ENCODE measurements around the gene TCAP. TPM values are rescaled to one million over a fixed set of nuclear protein-coding genes. Genes with fewer than 3 reads are reported as not detected.

The TCAP gene
- total and polyA plus RNA-seq, 2 experiments from 2014 or later, result 79.1 to 105 TPM

- peak; percentile 63 to 88 for DNase-seq (ENCODE audit: low read depth in 1 of 2, low spot score in 1 of 2)
- TF ChIP-seq, protein P1, sequence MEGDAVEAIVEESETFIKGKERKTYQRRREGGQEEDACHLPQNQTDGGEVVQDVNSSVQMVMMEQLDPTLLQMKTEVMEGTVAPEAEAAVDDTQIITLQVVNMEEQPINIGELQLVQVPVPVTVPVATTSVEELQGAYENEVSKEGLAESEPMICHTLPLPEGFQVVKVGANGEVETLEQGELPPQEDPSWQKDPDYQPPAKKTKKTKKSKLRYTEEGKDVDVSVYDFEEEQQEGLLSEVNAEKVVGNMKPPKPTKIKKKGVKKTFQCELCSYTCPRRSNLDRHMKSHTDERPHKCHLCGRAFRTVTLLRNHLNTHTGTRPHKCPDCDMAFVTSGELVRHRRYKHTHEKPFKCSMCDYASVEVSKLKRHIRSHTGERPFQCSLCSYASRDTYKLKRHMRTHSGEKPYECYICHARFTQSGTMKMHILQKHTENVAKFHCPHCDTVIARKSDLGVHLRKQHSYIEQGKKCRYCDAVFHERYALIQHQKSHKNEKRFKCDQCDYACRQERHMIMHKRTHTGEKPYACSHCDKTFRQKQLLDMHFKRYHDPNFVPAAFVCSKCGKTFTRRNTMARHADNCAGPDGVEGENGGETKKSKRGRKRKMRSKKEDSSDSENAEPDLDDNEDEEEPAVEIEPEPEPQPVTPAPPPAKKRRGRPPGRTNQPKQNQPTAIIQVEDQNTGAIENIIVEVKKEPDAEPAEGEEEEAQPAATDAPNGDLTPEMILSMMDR (IDR thresholded peaks at IDR 0.05; ENCODE audit: low read depth, low read length), result peak; percentile 70
- Histone ChIP-seq H3K36me3 (no peaks in the 10 kb centered on the region), H3K4me3 (peak within 1 kb of the TSS; percentile 36), H3K27ac (peak within 1 kb of the TSS; percentile 86), H3K4me1 (ENCODE audit: low read depth) (peaks cover 47% of the 10 kb centered on the region), H3K9me3 (ENCODE audit: low read depth) (no peaks in the 10 kb centered on the region), H3K27me3 (no peaks in the 10 kb centered on the region)
These were observed 3.1 kb downstream of the TCAP start, which contains the start of gene PNMT for GRCh38 chr17:39667945-39668924. TSS of gene PNMT (plus strand) at chr17:39668453. CDS start at chr17:39668476, 23 bp downstream.

- TF ChIP-seq, protein P1 (IDR thresholded peaks at IDR 0.05; ENCODE audit: low read depth, low read length), result no peak
- DNase-seq (ENCODE audit: low read depth in 1 of 2, low spot score in 1 of 2), result no peak
- H3K27me3 ChIP-seq, result no peaks in the 10 kb centered on the region
- no peaks in the 10 kb centered on the region for H3K36me3 ChIP-seq
- H3K4me1 ChIP-seq (ENCODE audit: low read depth), result peaks cover 39% of the 10 kb centered on the region
- no peaks in the 10 kb centered on the region for H3K9me3 ChIP-seq (ENCODE audit: low read depth)
- H3K4me3 ChIP-seq, result no peak overlapping the region
- no peak overlapping the region for H3K27ac ChIP-seq
These were observed 5.0 kb downstream of the TCAP start for GRCh38 chr17:39669897-39670735.

DNA sequence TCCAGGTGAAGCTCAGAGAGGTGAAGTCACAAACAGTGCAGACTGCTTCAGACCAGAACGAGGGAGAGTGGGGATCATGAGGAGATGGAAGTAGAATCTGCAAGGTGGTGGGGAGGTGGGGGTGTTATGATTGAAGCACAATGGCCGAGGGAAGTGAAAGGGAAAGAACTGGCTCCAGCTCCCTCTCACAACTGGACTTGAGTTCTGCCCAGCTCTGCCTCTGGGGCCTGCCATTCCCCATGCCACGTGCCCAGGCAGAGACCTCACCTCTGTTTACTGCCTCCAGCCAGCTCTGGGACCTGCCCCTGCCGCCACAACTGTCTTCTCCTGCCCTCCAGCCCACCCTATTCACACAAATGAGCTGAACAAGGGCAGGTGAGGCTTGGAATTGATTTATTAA lies 5.6 kb downstream of the TCAP start:
- Histone ChIP-seq H3K27ac (no peak overlapping the region), H3K36me3 (no peaks in the 10 kb centered on the region), H3K4me1 (ENCODE audit: low read depth) (peaks cover 39% of the 10 kb centered on the region), H3K9me3 (ENCODE audit: low read depth) (no peaks in the 10 kb centered on the region), H3K27me3 (no peaks in the 10 kb centered on the region), H3K4me3 (no peak overlapping the region)
- DNase-seq (ENCODE audit: low read depth in 1 of 2, low spot score in 1 of 2), result no peak
- TF ChIP-seq, protein P1 (IDR thresholded peaks at IDR 0.05; ENCODE audit: low read depth, low read length), result no peak

DNA sequence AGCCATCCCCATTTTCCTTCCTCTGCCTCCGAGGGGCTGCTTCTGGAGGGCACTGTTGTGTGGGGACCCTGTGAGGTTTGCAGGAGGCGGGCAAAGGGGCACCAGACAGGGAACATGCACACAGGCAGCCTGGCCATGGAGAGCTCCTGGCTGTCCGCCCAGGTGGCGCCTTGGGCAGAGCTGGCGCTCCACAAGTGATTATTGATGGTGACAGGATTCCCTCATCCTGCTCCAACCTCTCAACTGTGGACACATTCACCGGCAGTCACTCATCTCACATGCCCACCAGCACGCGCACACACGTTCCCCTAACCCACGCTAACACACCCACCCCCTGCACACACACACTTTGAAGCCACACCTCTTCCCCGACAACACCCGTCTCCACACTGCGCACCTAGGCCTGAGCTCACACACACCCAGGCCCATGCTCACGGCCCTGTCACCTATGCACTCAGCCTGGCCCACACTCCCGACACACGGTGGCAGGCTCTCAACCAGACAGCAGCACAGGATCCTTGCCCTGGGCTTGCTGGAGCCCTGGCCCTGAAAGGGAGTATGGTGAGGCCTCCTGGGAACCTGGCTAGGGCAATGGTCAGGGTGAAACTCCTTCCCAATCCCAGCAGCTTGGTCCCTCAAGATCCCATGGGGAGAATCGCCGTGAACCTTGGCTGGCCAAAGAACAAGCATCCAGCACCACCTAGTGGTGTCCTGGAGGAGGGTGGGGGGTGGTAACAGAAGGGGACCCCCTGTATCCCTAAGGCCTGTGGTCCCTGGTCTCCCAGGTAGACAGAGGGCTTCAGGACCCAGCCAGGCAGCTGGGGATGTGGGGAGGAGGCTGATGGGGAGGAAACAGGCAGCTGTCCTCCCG lies 6.7 kb downstream of the TCAP start:
- Histone ChIP-seq H3K36me3 (no peaks in the 10 kb centered on the region), H3K27ac (no peak overlapping the region), H3K4me3 (no peak overlapping the region), H3K27me3 (no peaks in the 10 kb centered on the region), H3K9me3 (ENCODE audit: low read depth) (no peaks in the 10 kb centered on the region), H3K4me1 (ENCODE audit: low read depth) (peaks cover 39% of the 10 kb centered on the region)
- TF ChIP-seq, protein P1 (IDR thresholded peaks at IDR 0.05; ENCODE audit: low read depth, low read length), result peak; percentile 66
- peak; percentile 54 to 73 for DNase-seq (ENCODE audit: low read depth in 1 of 2, low spot score in 1 of 2)
